HCT116 (cell line): Measurements from ENCODE around the gene CBX7. TPM values are rescaled to one million over a fixed set of nuclear protein-coding genes. Genes with fewer than 3 reads are reported as not detected.

Experiments used
- ATAC-seq: fragments of 200-7000 bp; cut with Tn5 transposase; 2 replicates; pipeline ENCODE4 v1.9.1; 2020; ENCODE audit warnings: mild to moderate bottlenecking, moderate library complexity
- BruUV-seq: library from RNA; stranded (reverse); fragments of 400-500 nt; replicated peaks from 2 replicates; lab custom pipeline; 2021; lab: Mats Ljungman, UMichigan
- CTCF ChIA-PET: fragments of 300-600 bp; sonication (Branson Sonifier 250); formaldehyde crosslinking; loops from one replicate; lab custom pipeline; 2021; ENCODE audit warnings: antibody characterized with exemption; lab: Charles Lee
- POLR2A ChIA-PET: fragments of 300-600, 350-600 bp; sonication (Branson Sonifier 250); formaldehyde crosslinking; loops from one replicate; lab custom pipeline; 2021; ENCODE audit warnings: antibody characterized with exemption; lab: Charles Lee
- RAD21 ChIA-PET, 2 experiments: fragments of 300-600 bp; sonication (Branson Sonifier 250); formaldehyde crosslinking; loops; one replicate each; lab custom pipeline; 2023; ENCODE audit warnings: low total read pairs in 2 of 2; ENCODE audit not compliant: uncharacterized antibody in 2 of 2, unreplicated experiment in 2 of 2, low non-redundant PET in 1 of 2; lab: Charles Lee
- DNase-seq: peaks from one replicate; pipeline ENCODE4 v3.0.0-alpha.2; 2010; ENCODE audit warnings: low read depth, low spot score
- H2AFZ ChIP-seq: fragments of 200-600 bp; shearing (Covaris generic), sonication (generic); 2 replicates; pipeline ENCODE4 v1.6.1; 2017; ENCODE audit warnings: low read depth, mixed run types, mixed read lengths, antibody characterized with exemption, low read length; ENCODE audit not compliant: poor library complexity, severe bottlenecking
- H3K27ac ChIP-seq: 2 replicates; pipeline ENCODE4 v1.5.1; 2012; ENCODE audit warnings: low read depth, low read length
- H3K27me3 ChIP-seq: fragments of 200-600 bp; sonication (generic); 2 replicates; pipeline ENCODE4 v1.6.1; 2016; ENCODE audit warnings: mixed run types, low read length, mixed read lengths; ENCODE audit not compliant: insufficient read depth
- H3K36me3 ChIP-seq, 2 experiments: fragments of 200-500 bp in 1 of 2; fragments of 200-600 bp in 1 of 2; sonication (Bioruptor generic) in 1 of 2; sonication (generic) in 1 of 2; 2 replicates each; pipeline versions ENCODE4 v1.5.1 to v1.6.1; 2014 to 2016; ENCODE audit warnings: low read length in 2 of 2, inconsistent platforms in 1 of 2, mixed read lengths in 1 of 2, mixed run types in 1 of 2; ENCODE audit not compliant: insufficient read depth in 2 of 2, control insufficient read depth in 1 of 2
- H3K4me1 ChIP-seq, 2 experiments: fragments of 200-600 bp in 1 of 2; sonication (generic) in 1 of 2; 2 replicates each; pipeline versions ENCODE4 v1.5.1 to v1.6.1; 2012 to 2017; ENCODE audit warnings: low read length in 2 of 2, inconsistent platforms in 1 of 2, mild to moderate bottlenecking in 1 of 2, mixed read lengths in 1 of 2, mixed run types in 1 of 2, moderate library complexity in 1 of 2; ENCODE audit not compliant: insufficient read depth in 2 of 2, control insufficient read depth in 1 of 2
- H3K4me2 ChIP-seq: fragments of 200-600 bp; sonication (generic); 2 replicates; pipeline ENCODE4 v1.6.1; 2017; ENCODE audit warnings: mixed run types, low read length, mixed read lengths
- H3K4me3 ChIP-seq, 2 experiments: fragments of 200-600 bp in 1 of 2; sonication (generic) in 1 of 2; replicated peaks in 1 of 2; 2 replicates each; pipeline ENCODE4 v1.5.1; 2011 to 2016; ENCODE audit warnings: low read length in 2 of 2, control low read depth in 1 of 2, low read depth in 1 of 2, mild to moderate bottlenecking in 1 of 2, mixed read lengths in 1 of 2, mixed run types in 1 of 2
- H3K79me2 ChIP-seq: fragments of 200-600 bp; sonication (generic); 2 replicates; pipeline ENCODE4 v1.6.1; 2017; ENCODE audit warnings: mild to moderate bottlenecking, mixed run types, low read length, moderate library complexity, mixed read lengths; ENCODE audit not compliant: insufficient read depth
- H3K9ac ChIP-seq: fragments of 200-600 bp; sonication (generic); 2 replicates; pipeline ENCODE4 v1.6.1; 2016; ENCODE audit warnings: low read length, mixed read lengths
- H3K9me2 ChIP-seq: fragments of 200-600 bp; sonication (generic), shearing (Covaris generic); 2 replicates; pipeline ENCODE4 v1.6.1; 2017; ENCODE audit warnings: mixed run types, mild to moderate bottlenecking, moderate library complexity; ENCODE audit not compliant: insufficient read depth
- H3K9me3 ChIP-seq, 2 experiments: fragments of 200-500 bp in 1 of 2; fragments of 200-600 bp in 1 of 2; sonication (Bioruptor generic) in 1 of 2; sonication (generic) in 1 of 2; 2 replicates each; pipeline ENCODE4 v1.6.1; 2014 to 2017; ENCODE audit warnings: low read length in 2 of 2, mixed read lengths in 2 of 2, inconsistent platforms in 1 of 2, low read depth in 1 of 2, mild to moderate bottlenecking in 1 of 2, mixed run types in 1 of 2, moderate library complexity in 1 of 2; ENCODE audit not compliant: control insufficient read depth in 1 of 2, insufficient read depth in 1 of 2
- H4K20me1 ChIP-seq: fragments of 200-600 bp; sonication (generic), shearing (Covaris generic); 2 replicates; pipeline ENCODE4 v1.6.1; 2017; ENCODE audit warnings: mixed run types, mild to moderate bottlenecking, moderate library complexity; ENCODE audit not compliant: insufficient read depth
- CBX3 ChIP-seq: IDR thresholded peaks from 2 replicates; pipeline ENCODE4 v1.6.1; 2012; ENCODE audit warnings: low read depth
- CEBPB ChIP-seq: IDR thresholded peaks from 2 replicates; pipeline ENCODE4 v1.6.1; 2012; ENCODE audit warnings: low read depth
- POLR2A ChIP-seq: IDR thresholded peaks from 2 replicates; pipeline ENCODE4 v1.7.0; 2011; ENCODE audit warnings: borderline replicate concordance; ENCODE audit not compliant: insufficient read depth, insufficient read length; ENCODE audit errors: extremely low read depth
- SIN3A ChIP-seq: IDR thresholded peaks from 2 replicates; pipeline ENCODE4 v1.6.1; 2012; ENCODE audit warnings: low read depth
- SRF ChIP-seq: IDR thresholded peaks from 2 replicates; pipeline ENCODE4 v1.6.1; 2012; ENCODE audit warnings: low read depth
- TCF7L2 ChIP-seq: IDR thresholded peaks from 2 replicates; pipeline ENCODE4 v1.7.0; 2011; ENCODE audit warnings: borderline replicate concordance, inconsistent platforms; ENCODE audit not compliant: insufficient read depth, insufficient read length; ENCODE audit errors: extremely low read depth
- YY1 ChIP-seq: IDR thresholded peaks from 2 replicates; pipeline ENCODE4 v1.6.1; 2011; ENCODE audit warnings: low read length, low read depth, moderate library complexity, mild to moderate bottlenecking; ENCODE audit not compliant: insufficient replicate concordance; ENCODE audit errors: extremely low read depth
- ZFX ChIP-seq: fragments of 450-650 bp; IDR thresholded peaks from 2 replicates; pipeline ENCODE4 v1.6.1; 2017
- ZNF274 ChIP-seq: fragments of 200-500 bp; sonication (Bioruptor generic); IDR thresholded peaks from 2 replicates; pipeline ENCODE4 v1.6.1; 2014; ENCODE audit warnings: mild to moderate bottlenecking, low read depth, low read length, inconsistent platforms
- intact Hi-C: fragments of 100-400 bp; cut with micrococcal nuclease; formaldehyde crosslinking; loops from 2 replicates; pipeline ENCODE4 v1.10.0; 2022
- total RNA-seq: library from RNA; stranded (reverse); gene quantifications from one replicate; pipeline ENCODE4 v1.2.1, GENCODE V29; 2021; ENCODE audit not compliant: unreplicated experiment
- TF ChIP-seq, protein P1 (sequence below): IDR thresholded peaks from 2 replicates; pipeline ENCODE4 v1.6.1; 2011; ENCODE audit warnings: mild to moderate bottlenecking, low read length, moderate library complexity; ENCODE audit not compliant: insufficient replicate concordance; ENCODE audit errors: extremely low read depth
- TF ChIP-seq, protein P2 (sequence below): IDR thresholded peaks from 2 replicates; pipeline ENCODE4 v1.6.1; 2012; ENCODE audit warnings: low read depth

The CBX7 gene
- total RNA-seq, 1 experiment from 2014 or later: 20.1 TPM

DNA sequence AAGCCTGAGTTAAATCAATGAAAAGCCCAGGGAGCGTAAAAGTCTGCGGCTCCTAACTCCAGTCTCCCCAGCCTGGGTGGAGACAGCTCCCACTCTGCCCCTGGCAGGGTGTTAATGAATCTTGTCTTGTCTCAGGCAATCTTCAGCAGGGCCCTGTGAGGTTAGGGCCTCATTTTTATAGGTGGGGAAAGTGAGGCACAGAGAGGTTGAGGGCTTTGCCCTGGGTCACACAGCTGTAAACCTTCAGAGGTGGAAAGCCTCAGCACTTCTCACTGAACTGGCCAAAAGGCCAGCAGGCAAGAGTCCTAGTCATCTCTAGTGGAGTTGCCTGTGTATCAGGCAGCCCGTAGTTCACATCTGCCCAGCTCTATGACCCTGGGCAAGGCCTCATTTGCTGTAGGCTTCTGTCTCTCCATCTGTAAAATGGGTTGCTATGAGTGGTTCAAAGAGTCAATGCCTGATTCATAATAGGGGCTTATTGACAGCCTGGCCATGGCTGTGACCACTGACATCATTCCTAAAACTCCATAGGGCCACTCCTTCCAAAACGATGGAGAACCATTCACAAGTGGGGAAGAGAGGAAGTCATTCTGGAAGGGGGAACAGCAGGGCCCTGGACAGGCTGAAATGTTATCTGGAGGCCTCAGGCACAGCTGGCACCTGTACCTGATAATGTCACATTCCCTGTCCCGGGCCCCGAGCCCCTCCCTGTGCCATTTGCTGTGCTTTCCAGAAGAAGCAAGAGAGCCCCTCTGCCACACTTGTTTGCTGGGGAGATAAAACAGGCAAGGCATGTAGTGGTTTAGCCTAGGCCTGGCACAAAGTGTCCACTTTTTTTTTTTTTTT, 6.0 kb downstream of the CBX7 start:
- H3K27ac ChIP-seq: peak overlapping the region; percentile 50; the same call in 1 of the 2 replicates
- ChIA-PET RAD21 (no interaction called here), CTCF (no interaction called here)

DNA sequence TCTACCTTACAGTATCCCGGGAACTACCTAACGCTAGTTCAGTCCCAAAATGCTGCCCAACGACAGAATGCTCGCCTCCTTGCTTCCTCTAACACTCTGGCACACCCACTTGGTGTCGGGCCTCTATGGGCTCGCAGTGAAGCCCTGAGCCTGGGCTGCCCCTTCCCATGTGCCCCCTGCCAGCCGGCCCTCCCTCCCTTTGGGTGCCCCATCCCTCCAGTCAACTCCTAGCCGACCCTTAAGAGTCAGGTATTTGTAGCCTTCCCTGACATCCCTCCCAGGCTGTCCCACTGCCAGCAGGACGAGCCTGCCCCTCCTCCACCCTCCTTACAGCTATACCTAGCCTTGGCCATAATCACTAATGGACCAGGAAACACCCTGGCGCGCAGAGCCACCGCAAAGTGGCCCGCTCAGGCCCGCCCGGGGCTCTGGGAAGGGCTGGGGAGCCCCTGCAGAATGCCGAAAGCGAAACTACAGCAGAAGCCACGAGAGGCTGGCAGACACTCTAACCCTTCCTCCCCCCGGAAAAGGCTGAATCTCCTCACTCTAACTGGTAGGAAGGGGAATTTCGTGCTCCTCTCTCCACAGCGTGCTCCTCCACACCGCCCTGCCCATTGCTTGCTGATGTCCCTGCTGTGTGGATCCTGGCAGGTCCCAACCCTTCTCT, 8.2 kb downstream of the CBX7 start:
- RAD21 ChIA-PET: no interaction called here
- Histone ChIP-seq H3K27me3 (no peaks in the 10 kb centered on the region), H2AFZ (no peak overlapping the region), H3K27ac (no peak overlapping the region; the same call in 1 of the 2 replicates), H3K79me2 (no peaks in the 10 kb centered on the region), H3K4me1 (peaks cover 5 to 19% of the 10 kb centered on the region in 2 experiments; a peak in 3 of 4 replicates), H4K20me1 (no peaks in the 10 kb centered on the region), H3K9me2 (no peaks in the 10 kb centered on the region), H3K4me3 (no peak overlapping the region), H3K4me2 (peak overlapping the region; percentile 92), H3K9me3 (no peaks in the 10 kb centered on the region), H3K9ac (no peak overlapping the region), H3K36me3 (no peaks in the 10 kb centered on the region)
- ATAC-seq (no peak), DNase-seq (no peak)
- no TSS peak for BruUV-seq
- intact Hi-C loops: no loop called here
- POLR2A ChIA-PET: no interaction called here
- CTCF ChIA-PET: no interaction called here
- TF ChIP-seq, protein P1, sequence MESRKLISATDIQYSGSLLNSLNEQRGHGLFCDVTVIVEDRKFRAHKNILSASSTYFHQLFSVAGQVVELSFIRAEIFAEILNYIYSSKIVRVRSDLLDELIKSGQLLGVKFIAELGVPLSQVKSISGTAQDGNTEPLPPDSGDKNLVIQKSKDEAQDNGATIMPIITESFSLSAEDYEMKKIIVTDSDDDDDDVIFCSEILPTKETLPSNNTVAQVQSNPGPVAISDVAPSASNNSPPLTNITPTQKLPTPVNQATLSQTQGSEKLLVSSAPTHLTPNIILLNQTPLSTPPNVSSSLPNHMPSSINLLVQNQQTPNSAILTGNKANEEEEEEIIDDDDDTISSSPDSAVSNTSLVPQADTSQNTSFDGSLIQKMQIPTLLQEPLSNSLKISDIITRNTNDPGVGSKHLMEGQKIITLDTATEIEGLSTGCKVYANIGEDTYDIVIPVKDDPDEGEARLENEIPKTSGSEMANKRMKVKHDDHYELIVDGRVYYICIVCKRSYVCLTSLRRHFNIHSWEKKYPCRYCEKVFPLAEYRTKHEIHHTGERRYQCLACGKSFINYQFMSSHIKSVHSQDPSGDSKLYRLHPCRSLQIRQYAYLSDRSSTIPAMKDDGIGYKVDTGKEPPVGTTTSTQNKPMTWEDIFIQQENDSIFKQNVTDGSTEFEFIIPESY: no peak
- TF ChIP-seq POLR2A: no peak
- TF ChIP-seq SRF: no peak
- no peak for TF ChIP-seq ZNF274
- no peak for TF ChIP-seq CEBPB
- TF ChIP-seq SIN3A: no peak
- no peak for TF ChIP-seq YY1
- no peak for TF ChIP-seq ZFX
- TF ChIP-seq TCF7L2: no peak
- TF ChIP-seq CBX3: no peak
- TF ChIP-seq, protein P2, sequence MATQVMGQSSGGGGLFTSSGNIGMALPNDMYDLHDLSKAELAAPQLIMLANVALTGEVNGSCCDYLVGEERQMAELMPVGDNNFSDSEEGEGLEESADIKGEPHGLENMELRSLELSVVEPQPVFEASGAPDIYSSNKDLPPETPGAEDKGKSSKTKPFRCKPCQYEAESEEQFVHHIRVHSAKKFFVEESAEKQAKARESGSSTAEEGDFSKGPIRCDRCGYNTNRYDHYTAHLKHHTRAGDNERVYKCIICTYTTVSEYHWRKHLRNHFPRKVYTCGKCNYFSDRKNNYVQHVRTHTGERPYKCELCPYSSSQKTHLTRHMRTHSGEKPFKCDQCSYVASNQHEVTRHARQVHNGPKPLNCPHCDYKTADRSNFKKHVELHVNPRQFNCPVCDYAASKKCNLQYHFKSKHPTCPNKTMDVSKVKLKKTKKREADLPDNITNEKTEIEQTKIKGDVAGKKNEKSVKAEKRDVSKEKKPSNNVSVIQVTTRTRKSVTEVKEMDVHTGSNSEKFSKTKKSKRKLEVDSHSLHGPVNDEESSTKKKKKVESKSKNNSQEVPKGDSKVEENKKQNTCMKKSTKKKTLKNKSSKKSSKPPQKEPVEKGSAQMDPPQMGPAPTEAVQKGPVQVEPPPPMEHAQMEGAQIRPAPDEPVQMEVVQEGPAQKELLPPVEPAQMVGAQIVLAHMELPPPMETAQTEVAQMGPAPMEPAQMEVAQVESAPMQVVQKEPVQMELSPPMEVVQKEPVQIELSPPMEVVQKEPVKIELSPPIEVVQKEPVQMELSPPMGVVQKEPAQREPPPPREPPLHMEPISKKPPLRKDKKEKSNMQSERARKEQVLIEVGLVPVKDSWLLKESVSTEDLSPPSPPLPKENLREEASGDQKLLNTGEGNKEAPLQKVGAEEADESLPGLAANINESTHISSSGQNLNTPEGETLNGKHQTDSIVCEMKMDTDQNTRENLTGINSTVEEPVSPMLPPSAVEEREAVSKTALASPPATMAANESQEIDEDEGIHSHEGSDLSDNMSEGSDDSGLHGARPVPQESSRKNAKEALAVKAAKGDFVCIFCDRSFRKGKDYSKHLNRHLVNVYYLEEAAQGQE: no peak

More for the DNA sequence above, 6.0 kb downstream of the CBX7 start:
- peaks cover 5 to 25% of the 10 kb centered on the region in 2 experiments; a peak in 3 of 4 replicates for H3K4me1 ChIP-seq
- no peak overlapping the region for H2AFZ ChIP-seq
- H4K20me1 ChIP-seq: no peaks in the 10 kb centered on the region
- H3K27me3 ChIP-seq: no peaks in the 10 kb centered on the region
- BruUV-seq: no TSS peak
- DNase-seq (no peak), ATAC-seq (no peak)
- no peak overlapping the region for H3K4me3 ChIP-seq
- H3K9me3 ChIP-seq: no peaks in the 10 kb centered on the region
- no peak for TF ChIP-seq ZNF274
- H3K79me2 ChIP-seq: no peaks in the 10 kb centered on the region
- 0 out of 2 replicates have a peak overlapping the region, but pooled peaks have one; percentile 38 for H3K9ac ChIP-seq
- intact Hi-C loops: no loop called here
- H3K36me3 ChIP-seq: no peaks in the 10 kb centered on the region
- H3K9me2 ChIP-seq: no peaks in the 10 kb centered on the region
- POLR2A ChIA-PET: no interaction called here
- peak overlapping the region; percentile 92 for H3K4me2 ChIP-seq
